Dermis microvascular lymphatic vessel endothelial cell (primary cell): ENCODE data around the gene AUTS2. TPM values are rescaled to one million over a fixed set of nuclear protein-coding genes. Genes with fewer than 3 reads are reported as not detected.

Experiments
- DNase-seq, 2 donors: peaks; one replicate each; pipeline versions ENCODE4 v3.0.0 to v3.0.0-alpha.2; 2010; ENCODE audit warnings: low read depth in 2 of 2
- total RNA-seq: library from RNA; depleted of rRNA; stranded (reverse); fragments of >200 nt; gene quantifications from 2 replicates; pipeline ENCODE4 v1.2.1, GENCODE V29; 2014

AUTS2 gene
- total RNA-seq, 1 donor from 2014 or later, result 0.51 TPM

- DNase-seq, result no peak
Measured at GRCh38 chr7:70568674-70569334, 970.5 kb downstream of the AUTS2 start.

GRCh38 chr7:70569335-70569819 lies 971.1 kb downstream of the AUTS2 start:
- no peak for DNase-seq

GRCh38 chr7:70570029-70570428 lies 971.8 kb downstream of the AUTS2 start:
- DNase-seq, result no peak

- no peak for DNase-seq
Measured at GRCh38 chr7:70570961-70571360, 972.7 kb downstream of the AUTS2 start.

- no peak for DNase-seq
Measured at GRCh38 chr7:70571403-70571934, 973.2 kb downstream of the AUTS2 start.

GRCh38 chr7:70571961-70572360 lies 973.7 kb downstream of the AUTS2 start:
- no peak for DNase-seq

GRCh38 chr7:70572571-70572970 lies 974.3 kb downstream of the AUTS2 start:
- no peak for DNase-seq

GRCh38 chr7:70573071-70573661 lies 974.9 kb downstream of the AUTS2 start:
- no peak for DNase-seq

- no peak for DNase-seq
Measured at GRCh38 chr7:70573696-70574095, 975.4 kb downstream of the AUTS2 start.

- no peak for DNase-seq
Measured at GRCh38 chr7:70574314-70574834, 976.1 kb downstream of the AUTS2 start.

- no peak for DNase-seq
Measured at GRCh38 chr7:70574970-70575799, 976.9 kb downstream of the AUTS2 start.

GRCh38 chr7:70577078-70577477 lies 978.8 kb downstream of the AUTS2 start:
- DNase-seq, result no peak

- no peak for DNase-seq
Measured at GRCh38 chr7:70578131-70578530, 979.9 kb downstream of the AUTS2 start.

- no peak for DNase-seq
Measured at GRCh38 chr7:70579397-70580097, 981.3 kb downstream of the AUTS2 start.

- DNase-seq, result no peak
Measured at GRCh38 chr7:70580161-70580560, 981.9 kb downstream of the AUTS2 start.

- no peak for DNase-seq
Measured at GRCh38 chr7:70582927-70583895, 984.9 kb downstream of the AUTS2 start.

GRCh38 chr7:70583965-70584883 lies 985.9 kb downstream of the AUTS2 start:
- DNase-seq, result no peak

GRCh38 chr7:70585071-70585470 lies 986.8 kb downstream of the AUTS2 start:
- DNase-seq, result no peak

- DNase-seq, result no peak
Measured at GRCh38 chr7:70586822-70587221, 988.5 kb downstream of the AUTS2 start.
